ENCODE data around the gene LNPEP. TPM values are rescaled to one million over a fixed set of nuclear protein-coding genes. Genes with fewer than 3 reads are reported as not detected.

LNPEP gene
- total and polyA plus RNA-seq, 10 of the 15 experiments (the other 5 are each of a cell fraction or from before 2014, with no cell fraction given), result 5.6 to 54.9 (median 25.0) TPM

DNA sequence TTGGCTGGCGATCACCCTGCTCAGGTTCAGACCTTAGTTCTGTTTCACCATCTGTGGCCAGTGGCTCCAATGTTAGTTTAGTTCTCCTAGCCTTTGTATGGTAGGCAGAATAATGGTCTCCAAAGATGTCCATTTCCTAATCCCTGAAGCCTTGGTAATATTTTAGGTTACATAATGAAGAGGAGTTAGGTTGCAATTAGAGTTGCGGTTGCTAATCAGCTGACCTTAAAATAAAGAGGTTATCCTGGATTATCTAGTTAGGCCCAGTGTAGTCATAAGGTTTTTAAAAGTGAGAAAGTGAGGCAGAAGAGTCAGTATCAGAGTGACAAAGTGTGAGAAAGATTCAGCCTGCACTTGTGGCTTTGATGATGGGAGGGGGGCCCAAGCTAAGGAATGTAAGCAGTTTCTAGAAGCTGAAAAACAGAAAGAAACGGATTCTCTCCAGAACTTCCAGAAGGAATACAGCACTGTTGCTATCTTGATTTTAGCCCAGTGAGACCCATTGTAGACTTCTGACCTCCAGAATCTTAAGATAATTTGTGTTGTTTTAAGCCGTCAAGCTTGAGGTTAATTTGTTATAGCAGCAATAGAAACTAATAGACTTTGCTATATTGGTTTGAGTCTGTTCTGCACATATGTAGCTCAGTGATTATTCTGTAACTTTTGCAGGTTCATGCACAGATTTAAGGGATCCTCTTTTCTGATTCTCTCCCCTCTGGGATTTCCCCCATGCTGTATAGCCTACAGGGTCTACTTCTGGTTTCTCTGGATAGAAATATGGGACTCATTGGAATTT is 21.6 kb downstream of the LNPEP start (continued):
- TF ChIP-seq RB1 (IDR thresholded peaks at IDR 0.05; ENCODE audit: borderline replicate concordance) (no peak), ZZZ3 (IDR thresholded peaks at IDR 0.05; ENCODE audit: control insufficient read depth, insufficient read length, low read depth) (no peak), RCOR1 (conservative IDR thresholded peaks at IDR 0.05; ENCODE audit: low read depth, low read length) (0 out of 2 replicates have a peak, but pooled peaks have one; percentile 52), PML (IDR thresholded peaks at IDR 0.05; ENCODE audit: low read length) (no peak), ESRRA (IDR thresholded peaks at IDR 0.05; ENCODE audit: low read length) (no peak)

DNA sequence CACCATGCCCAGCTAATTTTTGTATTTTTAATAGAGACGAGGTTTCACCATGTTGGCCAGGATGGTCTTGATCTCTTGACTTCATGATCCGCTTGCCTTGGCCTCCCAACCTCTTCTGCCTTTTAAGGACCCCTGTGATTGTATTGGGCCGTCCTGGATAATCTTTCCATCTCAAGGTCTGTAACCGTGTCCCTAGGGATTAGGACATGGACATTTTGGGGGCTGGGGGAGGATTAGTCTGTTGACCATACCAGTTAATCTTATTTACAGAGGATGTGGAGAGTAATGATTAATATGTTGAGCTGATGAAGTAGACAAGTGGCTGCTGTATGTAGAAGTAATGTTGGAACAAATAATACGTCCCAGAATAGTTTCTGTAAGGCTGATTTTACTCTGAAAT is 23.1 kb downstream of the LNPEP start:
- peak overlapping the region; percentile 70 for H3K9ac ChIP-seq (ENCODE audit: control insufficient read depth, insufficient read depth, low read length)
- FAIRE-seq, result no peak
- no TSS peak for BruUV-seq (replicated peaks)
- ChIA-PET POLR2A (interaction anchor here (0.7 to 7.5 kb wide), 10 partner anchors 10 to 97 kb away, joined by 3 to 65 read pairs (median 6); partner anchors contain the start of genes ERAP2 and LNPEP), CTCF (interaction anchor here (0.6 to 3.4 kb wide), 8 partner anchors 15 to 198 kb away, joined by 4 to 17 read pairs (median 5); partner anchors contain the start of gene LIX1), RAD21 (ENCODE audit: unreplicated experiment) (interaction anchor here (1.0 to 7.0 kb wide), 7 partner anchors 22 to 154 kb away, joined by 3 to 136 read pairs (median 4); partner anchors contain the start of genes ERAP2 and LNPEP), SMC1A (ENCODE audit: uncharacterized antibody, unreplicated experiment) (interaction anchor here (0.8 to 6.7 kb wide), 16 partner anchors 10 to 89 kb away, joined by 3 to 74 read pairs (median 7); partner anchors contain the start of genes ERAP2 and LNPEP)
- no peak overlapping the region for H2AFZ ChIP-seq (ENCODE audit: control insufficient read depth, low read depth, low read length)
- intact Hi-C loops (cut with micrococcal nuclease; ENCODE audit: unreplicated experiment), result no loop called here
- no peak for DNase-seq (ENCODE audit: low read depth, low spot score)
- peak overlapping the region; percentile 97 for H3K4me2 ChIP-seq (ENCODE audit: control insufficient read depth, insufficient read depth)
- WGBS (ENCODE audit: insufficient coverage, insufficient replicate concordance, low lambda C conversion rate, missing lambda C conversion rate), result 77% methylated on average over 5 of the region's 5 CpGs
- peak overlapping the region; percentile 72 for H3K4me3 ChIP-seq
- H3K9me3 ChIP-seq (replicated peaks; ENCODE audit: control insufficient read depth, insufficient read depth, low read length), result no peaks in the 10 kb centered on the region; the same call in 1 of the 3 replicates
- H3K36me3 ChIP-seq (ENCODE audit: control insufficient read depth in 2 of 2, insufficient read depth in 2 of 2, low read length in 1 of 2), result no peaks in the 10 kb centered on the region; a peak in 1 of 4 replicates
- peaks cover 2% of the 10 kb centered on the region; the same call in 1 of the 2 replicates for H4K20me1 ChIP-seq (ENCODE audit: control insufficient read depth, insufficient read depth)
- ATAC-seq, result no peak
- H3K79me2 ChIP-seq (ENCODE audit: control insufficient read depth, insufficient read depth, low read length), result peaks cover 89% of the 10 kb centered on the region
- peaks cover 34% of the 10 kb centered on the region for H3K4me1 ChIP-seq (ENCODE audit: control insufficient read depth, insufficient read depth, low read length)
- H3K27me3 ChIP-seq (replicated peaks in 1 of 2; ENCODE audit: control insufficient read depth in 2 of 2, insufficient read depth in 2 of 2, low read length in 1 of 2), result no peaks in the 10 kb centered on the region
- in situ Hi-C loops (cut with MboI), result no loop called here
- H3K27ac ChIP-seq (ENCODE audit: control insufficient read depth, insufficient read depth), result peak overlapping the region; percentile 84
- TF ChIP-seq MEF2B (IDR thresholded peaks at IDR 0.05; ENCODE audit: partially characterized antibody, poor library complexity, severe bottlenecking) (peak; percentile 68), IKZF1 (conservative IDR thresholded peaks at IDR 0.05) (no peak), IKZF2 (IDR thresholded peaks at IDR 0.05) (peak in 1 of 2 experiments; percentile 23; a peak in 1 of 4 replicates)
- TF ChIP-seq, protein P1, sequence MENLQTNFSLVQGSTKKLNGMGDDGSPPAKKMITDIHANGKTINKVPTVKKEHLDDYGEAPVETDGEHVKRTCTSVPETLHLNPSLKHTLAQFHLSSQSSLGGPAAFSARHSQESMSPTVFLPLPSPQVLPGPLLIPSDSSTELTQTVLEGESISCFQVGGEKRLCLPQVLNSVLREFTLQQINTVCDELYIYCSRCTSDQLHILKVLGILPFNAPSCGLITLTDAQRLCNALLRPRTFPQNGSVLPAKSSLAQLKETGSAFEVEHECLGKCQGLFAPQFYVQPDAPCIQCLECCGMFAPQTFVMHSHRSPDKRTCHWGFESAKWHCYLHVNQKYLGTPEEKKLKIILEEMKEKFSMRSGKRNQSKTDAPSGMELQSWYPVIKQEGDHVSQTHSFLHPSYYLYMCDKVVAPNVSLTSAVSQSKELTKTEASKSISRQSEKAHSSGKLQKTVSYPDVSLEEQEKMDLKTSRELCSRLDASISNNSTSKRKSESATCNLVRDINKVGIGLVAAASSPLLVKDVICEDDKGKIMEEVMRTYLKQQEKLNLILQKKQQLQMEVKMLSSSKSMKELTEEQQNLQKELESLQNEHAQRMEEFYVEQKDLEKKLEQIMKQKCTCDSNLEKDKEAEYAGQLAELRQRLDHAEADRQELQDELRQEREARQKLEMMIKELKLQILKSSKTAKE (IDR thresholded peaks at IDR 0.05; ENCODE audit: low read depth, poor library complexity, severe bottlenecking), result peak; percentile 12

Measured in GM12878 (cell line).